ENCODE measurements around the gene MACROD2.

Gene MACROD2

GRCh38 chr20:15031546-15032351 lies 1036.4 kb downstream of the MACROD2 start:
- DNase-seq, result no peak

GRCh38 chr20:15032352-15032622 lies 1037.0 kb downstream of the MACROD2 start:
- no peak for DNase-seq

GRCh38 chr20:15033269-15033668 lies 1038.0 kb downstream of the MACROD2 start:
- no peak for DNase-seq

GRCh38 chr20:15033891-15034290 lies 1038.6 kb downstream of the MACROD2 start:
- no peak for DNase-seq

GRCh38 chr20:15036948-15037347 lies 1041.6 kb downstream of the MACROD2 start:
- no peak for DNase-seq

- DNase-seq, result no peak
Measured at GRCh38 chr20:15039088-15039752, 1043.9 kb downstream of the MACROD2 start.

GRCh38 chr20:15042723-15043122 lies 1047.4 kb downstream of the MACROD2 start:
- no peak for DNase-seq

GRCh38 chr20:15045246-15045645 lies 1049.9 kb downstream of the MACROD2 start:
- DNase-seq, result no peak

- no peak for DNase-seq
Measured at GRCh38 chr20:15047042-15047441, 1051.7 kb downstream of the MACROD2 start.

- no peak for DNase-seq
Measured at GRCh38 chr20:15047601-15048000, 1052.3 kb downstream of the MACROD2 start.

- no peak for DNase-seq
Measured at GRCh38 chr20:15056246-15056645, 1060.9 kb downstream of the MACROD2 start.

GRCh38 chr20:15058841-15059240 lies 1063.5 kb downstream of the MACROD2 start:
- DNase-seq, result no peak

GRCh38 chr20:15059438-15059837 lies 1064.1 kb downstream of the MACROD2 start:
- no peak for DNase-seq

- no peak for DNase-seq
Measured at GRCh38 chr20:15060265-15061060, 1065.1 kb downstream of the MACROD2 start.

- DNase-seq, result no peak
Measured at GRCh38 chr20:15061061-15061430, 1065.7 kb downstream of the MACROD2 start.

- no peak for DNase-seq
Measured at GRCh38 chr20:15061955-15062354, 1066.6 kb downstream of the MACROD2 start.

- DNase-seq, result no peak
Measured at GRCh38 chr20:15063081-15063480, 1067.8 kb downstream of the MACROD2 start.

- DNase-seq, result no peak
Measured at GRCh38 chr20:15064741-15065140, 1069.4 kb downstream of the MACROD2 start.

GRCh38 chr20:15065794-15066193 lies 1070.5 kb downstream of the MACROD2 start:
- DNase-seq, result no peak

GRCh38 chr20:15068486-15068885 lies 1073.2 kb downstream of the MACROD2 start:
- DNase-seq, result no peak

GRCh38 chr20:15069355-15069754 lies 1074.0 kb downstream of the MACROD2 start:
- DNase-seq, result no peak

GRCh38 chr20:15071085-15071808 lies 1075.9 kb downstream of the MACROD2 start:
- no peak for DNase-seq

GRCh38 chr20:15072316-15072715 lies 1077.0 kb downstream of the MACROD2 start:
- DNase-seq, result no peak
